GM18519 (cell line): Measurements from ENCODE around the gene DHX30.
"Not testable (repeated sequence)": the region's sequence is repeated elsewhere in the genome, so short reads cannot be mapped to it uniquely, and the experiment has no call there.

Experiments used
- ATAC-seq: cut with Tn5 transposase; IDR thresholded peaks from one replicate; pipeline ENCODE4 v1.9.1; 2021; ENCODE audit warnings: mild to moderate bottlenecking, moderate library complexity; ENCODE audit not compliant: unreplicated experiment, low FRiP score

Gene DHX30

GRCh38 chr3:47874438-47874837 is 71.5 kb downstream of the DHX30 start:
- no peak for ATAC-seq

DNA sequence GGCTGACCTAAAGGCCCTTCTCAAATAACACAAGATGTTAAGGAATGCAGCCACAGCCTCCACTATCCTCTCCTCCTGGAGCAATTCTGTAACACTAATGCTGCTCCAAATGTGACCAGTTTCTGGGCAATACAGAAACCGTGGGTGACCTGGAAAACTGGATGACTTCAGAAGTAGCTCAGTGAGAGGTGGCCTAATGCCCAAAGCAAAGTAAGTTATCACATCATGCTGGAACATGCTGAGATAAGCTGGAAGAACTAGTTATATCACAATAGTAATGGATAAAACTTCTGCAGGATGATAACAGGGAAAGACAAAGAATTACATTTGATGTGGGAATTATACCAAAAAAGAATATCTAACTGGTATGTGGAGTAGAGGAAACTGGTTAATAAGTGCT is 72.0 kb downstream of the DHX30 start:
- ATAC-seq: no peak

DNA sequence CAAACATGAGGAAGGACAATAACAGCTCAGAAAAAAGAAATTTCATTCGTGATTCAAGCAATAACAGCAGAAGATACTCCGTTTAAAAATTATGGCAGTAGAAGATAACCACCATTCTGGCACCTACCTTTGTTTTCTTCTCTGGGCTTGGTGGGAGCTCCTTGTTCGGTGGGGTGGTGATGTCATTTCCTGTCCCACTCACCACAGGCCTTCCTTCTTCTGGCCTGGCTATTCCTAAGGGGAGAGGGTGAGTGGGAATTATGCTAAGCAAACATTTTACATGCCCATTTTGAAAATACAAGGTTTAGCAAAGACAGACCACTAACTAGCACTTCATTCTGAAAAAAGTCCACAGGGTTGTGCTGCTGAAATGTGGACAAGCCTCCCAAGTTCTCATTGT is 74.4 kb downstream of the DHX30 start:
- ATAC-seq: no peak

DNA sequence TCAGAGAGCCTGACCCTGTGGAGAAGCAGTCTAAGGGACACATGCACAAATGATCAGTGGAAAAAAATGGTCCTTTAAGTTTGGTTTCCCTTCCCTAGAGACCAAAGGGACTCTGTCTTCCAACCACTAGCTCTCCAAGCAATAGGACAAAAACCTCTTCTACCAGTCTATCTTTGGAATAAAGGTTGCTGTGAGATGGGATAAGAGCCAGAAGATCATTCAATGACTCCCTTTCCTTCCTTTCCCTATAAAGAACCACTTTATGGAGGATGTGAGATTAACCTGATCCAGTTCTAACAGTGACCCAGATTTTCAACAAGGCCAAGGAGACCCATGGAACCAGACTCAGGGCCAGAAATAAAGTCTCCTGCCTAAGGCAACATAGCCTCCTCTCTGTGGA is 74.8 kb downstream of the DHX30 start:
- no peak for ATAC-seq

- no peak for ATAC-seq
Measured at GRCh38 chr3:47882338-47882737, 79.4 kb downstream of the DHX30 start.

DNA sequence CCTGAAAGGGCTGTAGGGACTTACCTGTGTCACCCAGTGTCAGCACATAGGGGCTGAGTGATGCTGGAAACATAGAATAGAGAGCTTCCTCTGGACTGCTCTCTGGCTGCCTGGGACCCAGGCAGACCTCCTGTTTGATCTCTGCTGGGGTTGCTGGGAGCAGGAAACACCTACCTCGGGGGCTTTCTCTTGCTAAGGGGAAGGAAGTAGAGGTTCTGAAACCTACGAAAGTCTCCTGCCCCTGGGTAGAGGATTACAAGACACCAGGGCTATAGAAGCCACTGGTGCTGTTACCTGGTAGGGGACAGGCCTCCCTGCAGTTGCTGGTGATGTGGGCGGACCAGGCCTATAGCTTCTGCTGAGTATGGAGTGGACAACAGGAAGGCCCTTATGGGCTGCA is 81.7 kb downstream of the DHX30 start:
- ATAC-seq: no peak

DNA sequence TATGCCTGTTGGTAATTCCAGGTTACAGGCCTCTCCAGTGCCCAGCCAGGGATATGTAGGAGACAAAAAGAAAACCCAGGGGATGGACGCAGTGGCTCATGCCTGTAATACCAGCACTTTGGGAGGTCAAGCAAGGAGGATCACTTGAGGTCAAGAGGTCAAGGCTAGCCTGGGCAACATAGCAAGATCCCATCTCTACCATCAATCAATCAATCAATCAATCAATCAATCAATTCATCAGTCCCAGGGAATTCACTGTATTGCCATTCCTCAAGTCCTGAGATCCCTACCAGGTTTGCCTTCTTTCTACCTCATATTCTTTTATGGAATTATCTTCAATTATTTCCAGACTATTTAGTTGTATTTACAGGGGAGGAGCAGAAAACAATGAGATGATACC is 82.2 kb downstream of the DHX30 start:
- no peak for ATAC-seq

DNA sequence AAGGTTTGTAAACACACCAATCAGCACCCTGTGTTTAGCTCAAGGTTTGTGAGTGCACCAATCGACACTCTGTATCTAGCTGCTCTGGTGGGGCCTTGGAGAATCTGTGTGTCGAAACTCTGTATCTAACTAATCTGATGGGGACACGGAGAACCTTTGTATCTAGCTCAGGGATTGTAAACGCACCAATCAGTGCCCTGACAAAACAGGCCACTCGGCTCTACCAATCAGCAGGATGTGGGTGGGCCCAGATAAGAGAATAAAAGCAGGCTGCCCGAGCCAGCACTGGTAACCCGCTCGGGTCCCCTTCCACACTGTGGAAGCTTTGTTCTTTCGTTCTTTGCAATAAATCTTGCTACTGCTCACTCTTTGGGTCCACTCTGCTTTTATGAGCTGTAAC is 85.1 kb downstream of the DHX30 start:
- ATAC-seq: not testable (repeated sequence)

- ATAC-seq: no peak
Measured at GRCh38 chr3:47888986-47889757, 86.2 kb downstream of the DHX30 start.

DNA sequence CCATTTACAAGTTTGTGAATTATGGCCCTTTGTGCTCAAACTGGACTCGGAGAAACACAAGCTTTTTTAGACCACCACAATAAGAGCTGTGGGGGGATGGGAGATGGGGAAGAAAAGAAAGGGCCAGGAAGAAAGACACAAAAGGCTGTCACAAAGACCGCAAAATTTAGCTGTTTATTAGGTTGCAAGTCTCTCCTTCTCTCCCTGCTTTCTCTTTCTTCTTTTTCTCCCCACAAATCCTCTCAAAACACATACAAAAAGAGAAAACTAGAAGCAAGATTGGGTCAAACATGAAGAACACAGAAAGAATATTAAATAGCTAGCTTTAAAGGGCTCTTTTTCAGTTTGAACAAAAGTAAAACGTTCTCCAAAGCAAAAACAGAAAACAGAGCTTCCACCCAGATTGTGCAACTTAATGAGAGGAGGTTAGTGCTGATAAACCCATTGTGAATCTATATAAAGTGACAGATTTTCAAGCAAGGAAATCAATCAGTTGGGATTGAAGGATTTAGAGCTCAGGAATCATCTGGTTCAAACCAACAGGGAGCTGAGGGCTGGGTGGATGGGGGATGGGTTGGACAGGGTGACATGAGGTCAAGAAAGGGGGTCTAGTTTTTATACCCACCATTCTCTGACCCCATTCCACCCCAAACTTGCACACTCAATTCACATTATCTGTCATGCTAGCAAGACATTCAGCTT is 87.3 kb downstream of the DHX30 start:
- no peak for ATAC-seq

DNA sequence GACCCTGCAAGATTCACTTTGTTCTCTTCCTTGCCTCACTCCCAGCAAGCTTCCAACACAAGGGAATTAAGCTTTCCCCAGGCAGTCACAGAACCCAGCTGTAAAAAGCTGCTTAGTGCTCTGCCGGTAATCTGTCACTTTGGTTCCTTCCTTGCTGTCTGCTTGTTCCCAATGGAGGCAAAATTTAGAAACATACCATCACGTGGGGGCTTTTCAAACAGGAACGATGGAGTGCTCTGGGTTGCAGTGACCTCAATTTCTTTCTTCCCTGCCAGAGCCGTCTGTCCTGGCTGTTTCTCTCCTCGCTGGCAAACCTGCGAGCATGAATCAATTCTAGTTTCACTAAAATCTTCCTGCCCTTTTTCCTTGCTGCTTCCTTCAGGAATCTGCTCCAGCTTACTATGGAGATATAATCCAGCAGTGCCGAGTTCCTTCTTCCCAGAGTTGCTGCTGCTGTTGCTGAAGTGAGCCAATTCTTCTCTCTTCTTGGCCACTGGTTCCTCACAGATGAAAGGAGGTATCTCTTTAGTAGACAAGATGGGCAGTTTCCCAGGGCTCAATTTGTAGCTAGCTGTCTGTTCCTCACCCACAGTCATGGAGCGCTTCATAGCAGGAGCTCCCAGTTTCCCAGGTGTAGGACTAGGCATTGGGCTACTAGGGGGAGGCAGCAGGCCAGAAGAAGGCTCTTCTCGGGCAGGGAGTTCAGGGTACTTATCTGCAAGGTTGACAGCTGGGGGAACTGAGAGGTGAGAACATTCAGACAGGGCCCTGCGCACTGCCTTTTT is 88.1 kb downstream of the DHX30 start:
- ATAC-seq: no peak

GRCh38 chr3:47891613-47892005 is 88.7 kb downstream of the DHX30 start:
- ATAC-seq: no peak

DNA sequence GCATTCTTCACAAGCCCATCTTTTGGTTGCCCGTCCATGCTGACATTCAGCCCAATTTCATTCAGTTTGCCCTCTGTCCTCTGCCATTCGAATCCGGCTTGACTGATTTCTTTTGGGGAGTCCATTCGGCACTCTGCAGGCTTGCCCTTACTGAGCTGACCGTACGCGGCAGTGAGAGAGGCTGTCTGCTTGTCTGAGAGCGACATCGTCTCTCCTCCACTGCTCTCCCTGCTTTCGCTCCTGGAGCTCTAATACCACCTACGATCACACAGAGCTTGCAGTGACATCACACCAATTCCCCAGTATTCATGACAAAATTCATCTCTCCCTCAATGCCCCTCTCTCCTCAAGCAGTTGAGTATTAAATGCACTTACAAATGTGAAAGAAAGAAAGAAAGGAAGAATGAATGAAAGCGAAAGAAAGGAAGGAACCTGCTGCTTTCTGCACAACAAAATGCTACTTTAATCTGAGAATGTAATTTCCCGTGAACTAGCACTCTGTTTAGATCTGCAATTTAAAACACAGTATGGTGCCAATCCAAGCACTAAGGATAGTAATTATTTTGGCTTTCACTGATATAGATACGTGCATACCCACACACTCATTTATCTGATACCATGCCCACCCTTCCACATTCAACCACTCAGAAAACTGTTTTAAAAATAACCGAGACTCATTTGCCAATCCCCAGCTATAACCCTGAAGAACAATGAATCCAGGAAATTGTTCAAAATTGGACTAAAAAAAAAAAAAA is 89.5 kb downstream of the DHX30 start:
- ATAC-seq: no peak

DNA sequence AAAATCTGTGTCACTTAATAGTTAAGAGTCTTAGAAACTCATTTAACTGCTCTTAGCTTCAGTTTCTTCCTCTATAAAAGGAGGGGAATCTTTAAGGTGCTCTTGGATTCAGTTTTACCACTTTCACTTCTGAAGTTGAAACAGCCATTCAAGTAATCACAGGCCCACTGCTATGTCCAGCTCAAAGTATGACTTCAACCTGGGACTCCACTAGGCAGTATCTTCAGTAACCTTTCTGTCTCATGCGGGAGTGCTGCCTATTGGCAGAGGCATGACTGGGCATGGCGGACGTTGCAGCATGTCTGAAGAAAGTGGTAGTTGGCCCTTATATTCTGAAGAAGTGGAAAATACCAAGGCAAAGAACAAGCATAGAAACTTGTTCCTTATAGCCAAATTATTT is 92.3 kb downstream of the DHX30 start:
- ATAC-seq: no peak

- ATAC-seq: no peak
Measured at GRCh38 chr3:47896736-47897135, 93.8 kb downstream of the DHX30 start.

DNA sequence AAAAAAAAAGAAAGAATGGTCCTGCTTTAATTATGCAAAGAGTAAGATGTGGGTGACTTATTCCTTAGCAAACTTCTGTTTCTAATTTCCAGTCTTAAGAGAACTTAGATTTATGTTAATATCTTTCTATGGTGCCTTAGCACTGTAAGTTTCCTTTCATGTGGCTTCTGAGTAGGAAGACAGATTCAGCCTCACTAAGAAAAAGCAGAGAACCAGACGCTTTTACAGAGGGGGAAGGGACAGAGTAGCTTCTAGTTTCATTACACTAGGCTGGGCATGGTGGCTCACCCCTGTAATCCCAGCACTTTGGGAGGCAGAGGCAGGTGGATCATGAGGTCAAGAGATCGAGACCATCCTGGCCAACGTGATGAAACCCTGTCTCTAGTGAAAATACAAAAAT is 95.0 kb downstream of the DHX30 start:
- ATAC-seq: no peak

GRCh38 chr3:47899495-47900108 is 96.7 kb downstream of the DHX30 start:
- no peak for ATAC-seq
